Hepatocyte (in vitro differentiated cells): Measurements from ENCODE around the gene MON2.

Experiments
- CTCF ChIP-seq: fragments of 200-600 bp; sonication (generic); IDR thresholded peaks from 2 replicates; pipeline ENCODE4 v1.5.1; 2016; ENCODE audit warnings: antibody characterized with exemption, mild to moderate bottlenecking; ENCODE audit not compliant: poor library complexity
- EZH2 ChIP-seq: fragments of 200-600 bp; sonication (generic); IDR thresholded peaks from 2 replicates; pipeline ENCODE4 v1.6.1; 2016; ENCODE audit warnings: antibody characterized with exemption, mild to moderate bottlenecking, borderline replicate concordance

- TF ChIP-seq CTCF (no peak), EZH2 (no peak)
Observed at GRCh38 chr12:62533755-62534107, 67.1 kb downstream of the MON2 start.
